K562 (cell line): ENCODE results near the gene MFSD2B. TPM values are rescaled to one million over a fixed set of nuclear protein-coding genes. Genes with fewer than 3 reads are reported as not detected.
A peak's percentile ranks its signal among the peaks of the same experiment; 100 is the strongest.

Experiments
- CCAR2 ChIP-seq: fragments of 200-400 bp; formaldehyde crosslinking; IDR thresholded peaks from 2 replicates; pipeline ENCODE4 v1.6.1; 2017; ENCODE audit warnings: mild to moderate bottlenecking, low read depth, low read length
- MIER1 ChIP-seq: fragments of 450-650 bp; IDR thresholded peaks from 2 replicates; pipeline ENCODE4 v1.6.1; 2016; ENCODE audit warnings: antibody characterized with exemption, mild to moderate bottlenecking, low read depth
- NCOA4 ChIP-seq: fragments of 450-650 bp; IDR thresholded peaks from 2 replicates; pipeline ENCODE4 v1.6.1; 2018; ENCODE audit warnings: mild to moderate bottlenecking; ENCODE audit not compliant: partially characterized antibody
- NCOA6 ChIP-seq: fragments of 450-650 bp; IDR thresholded peaks from 2 replicates; pipeline ENCODE4 v1.6.1; 2017; ENCODE audit warnings: mild to moderate bottlenecking
- NR4A1 ChIP-seq, 2 experiments: fragments of 250-450 bp in 1 of 2; fragments of 450-650 bp in 1 of 2; sonication (Bioruptor Pico) in 1 of 2; IDR thresholded peaks; 2 replicates each; pipeline versions ENCODE4 v1.4.0 to v1.6.1; 2016 to 2020; ENCODE audit warnings: mild to moderate bottlenecking in 2 of 2, missing compliant biosample characterization in 1 of 2, missing genetic modification characterization in 1 of 2, moderate library complexity in 1 of 2
- RBM17 ChIP-seq: fragments of 200-400 bp; formaldehyde crosslinking; IDR thresholded peaks from 2 replicates; pipeline ENCODE4 v1.6.1; 2017; ENCODE audit warnings: low read depth, mild to moderate bottlenecking, low read length, borderline replicate concordance
- ZNF146 ChIP-seq: IDR thresholded peaks from one replicate; pipeline ENCODE4 v1.6.1; 2018; ENCODE audit warnings: missing compliant biosample characterization; ENCODE audit not compliant: unreplicated experiment
- polyA plus RNA-seq, 8 experiments: library from polyadenylated mRNA; depleted of rRNA in 4 of 8; stranded (reverse) in 5 of 8; unstranded in 3 of 8; fragments of >200 nt; fragmentation: Nextera tagmentation in 2 of 8; fragmentation: Illumina TruSeq in 1 of 8; extraction: Ambion mirVana in 2 of 8; extraction: Trizol in 1 of 8; gene quantifications; 2 replicates each; pipeline versions ENCODE4 v1.2.1 to v1.2.3, GENCODE V29; 2011 to 2014; ENCODE audit warnings: inconsistent platforms in 1 of 8, missing spikeins in 1 of 8
- total RNA-seq, 7 experiments: library from RNA; depleted of rRNA in 6 of 7; stranded (reverse); fragments of >200 nt in 6 of 7; fragmentation: Illumina TruSeq in 2 of 7; extraction: Trizol in 2 of 7; gene quantifications; 2 replicates each; pipeline versions ENCODE4 v1.2.1 to v1.2.3, GENCODE V29; 2011 to 2021; ENCODE audit warnings: low replicate concordance in 1 of 7
- TF ChIP-seq, protein P1 (sequence below): sonication (generic); formaldehyde crosslinking; IDR thresholded peaks from 2 replicates; pipeline ENCODE4 v1.8.0; 2022; ENCODE audit warnings: mild to moderate bottlenecking, missing genetic modification reagents, borderline replicate concordance
- TF ChIP-seq, protein P2 (sequence below): fragments of 250-450 bp; sonication (Bioruptor Pico); IDR thresholded peaks from 2 replicates; pipeline ENCODE4 v1.4.0; 2020; ENCODE audit warnings: mild to moderate bottlenecking, moderate library complexity, borderline replicate concordance
- TF ChIP-seq, protein P3 (sequence below): fragments of 450-650 bp; IDR thresholded peaks from 2 replicates; pipeline ENCODE4 v1.6.1; 2014; ENCODE audit warnings: low read depth, mild to moderate bottlenecking, moderate library complexity, borderline replicate concordance
- TF ChIP-seq, protein P4 (sequence below), 2 experiments: fragments of 450-650 bp in 1 of 2; IDR thresholded peaks; 2 replicates each; pipeline ENCODE4 v1.6.1; 2011 to 2017; ENCODE audit warnings: low read depth in 2 of 2, antibody characterized with exemption in 1 of 2, borderline replicate concordance in 1 of 2, low read length in 1 of 2, mild to moderate bottlenecking in 1 of 2, mixed read lengths in 1 of 2; ENCODE audit not compliant: control insufficient read depth in 1 of 2
- TF ChIP-seq, protein P5 (sequence below): fragments of 450-650 bp; IDR thresholded peaks from 2 replicates; pipeline ENCODE4 v1.6.1; 2018; ENCODE audit warnings: mild to moderate bottlenecking, low read depth; ENCODE audit not compliant: partially characterized antibody

The MFSD2B gene
- total and polyA plus RNA-seq, 9 of the 15 experiments (the other 6 are each of a cell fraction or from before 2014, with no cell fraction given) = 2.6 to 10.9 (median 6.8) TPM

DNA sequence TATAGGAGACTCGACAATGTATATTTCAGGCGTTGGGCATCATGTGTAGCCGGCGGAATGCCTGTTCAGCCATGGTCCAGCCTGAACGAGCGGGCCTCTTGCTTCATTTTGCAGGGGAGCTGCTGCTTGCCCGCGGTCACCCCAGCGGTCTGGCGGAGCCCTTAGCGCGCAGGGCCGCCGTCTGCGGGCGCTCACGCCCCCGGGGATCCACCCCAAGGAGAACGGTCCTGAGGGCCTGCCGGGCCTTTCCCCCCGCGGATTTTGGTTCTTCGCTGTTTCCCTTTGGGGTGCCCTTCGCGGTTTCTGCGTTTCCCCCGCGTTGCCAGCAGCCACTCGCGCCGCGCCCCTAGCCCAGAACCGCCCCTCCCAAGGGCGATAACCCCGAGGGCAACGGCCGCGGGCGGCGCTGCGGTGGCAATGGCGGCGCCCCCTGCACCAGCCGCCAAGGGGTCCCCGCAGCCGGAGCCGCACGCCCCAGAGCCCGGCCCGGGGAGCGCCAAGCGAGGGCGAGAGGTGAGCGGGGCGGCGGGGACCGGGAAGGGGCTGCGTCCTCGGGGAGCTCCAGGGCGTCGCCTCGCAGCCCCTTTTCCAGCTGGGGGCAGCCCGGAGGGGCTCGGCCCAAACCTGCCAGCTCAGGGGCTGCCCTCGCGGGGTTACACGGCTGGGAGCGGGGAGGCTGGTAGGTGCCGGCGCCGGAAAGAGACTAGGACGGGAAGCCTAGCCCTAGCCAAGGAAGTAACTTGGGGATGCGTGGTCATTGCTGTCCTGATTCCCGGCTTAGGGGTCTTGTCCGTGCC, at the start of gene MFSD2B (continued):
- TF ChIP-seq, protein P1, sequence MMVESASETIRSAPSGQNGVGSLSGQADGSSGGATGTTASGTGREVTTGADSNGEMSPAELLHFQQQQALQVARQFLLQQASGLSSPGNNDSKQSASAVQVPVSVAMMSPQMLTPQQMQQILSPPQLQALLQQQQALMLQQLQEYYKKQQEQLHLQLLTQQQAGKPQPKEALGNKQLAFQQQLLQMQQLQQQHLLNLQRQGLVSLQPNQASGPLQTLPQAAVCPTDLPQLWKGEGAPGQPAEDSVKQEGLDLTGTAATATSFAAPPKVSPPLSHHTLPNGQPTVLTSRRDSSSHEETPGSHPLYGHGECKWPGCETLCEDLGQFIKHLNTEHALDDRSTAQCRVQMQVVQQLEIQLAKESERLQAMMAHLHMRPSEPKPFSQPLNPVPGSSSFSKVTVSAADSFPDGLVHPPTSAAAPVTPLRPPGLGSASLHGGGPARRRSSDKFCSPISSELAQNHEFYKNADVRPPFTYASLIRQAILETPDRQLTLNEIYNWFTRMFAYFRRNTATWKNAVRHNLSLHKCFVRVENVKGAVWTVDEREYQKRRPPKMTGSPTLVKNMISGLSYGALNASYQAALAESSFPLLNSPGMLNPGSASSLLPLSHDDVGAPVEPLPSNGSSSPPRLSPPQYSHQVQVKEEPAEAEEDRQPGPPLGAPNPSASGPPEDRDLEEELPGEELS (CRISPR knock-in tag) = no peak
- TF ChIP-seq, protein P2, sequence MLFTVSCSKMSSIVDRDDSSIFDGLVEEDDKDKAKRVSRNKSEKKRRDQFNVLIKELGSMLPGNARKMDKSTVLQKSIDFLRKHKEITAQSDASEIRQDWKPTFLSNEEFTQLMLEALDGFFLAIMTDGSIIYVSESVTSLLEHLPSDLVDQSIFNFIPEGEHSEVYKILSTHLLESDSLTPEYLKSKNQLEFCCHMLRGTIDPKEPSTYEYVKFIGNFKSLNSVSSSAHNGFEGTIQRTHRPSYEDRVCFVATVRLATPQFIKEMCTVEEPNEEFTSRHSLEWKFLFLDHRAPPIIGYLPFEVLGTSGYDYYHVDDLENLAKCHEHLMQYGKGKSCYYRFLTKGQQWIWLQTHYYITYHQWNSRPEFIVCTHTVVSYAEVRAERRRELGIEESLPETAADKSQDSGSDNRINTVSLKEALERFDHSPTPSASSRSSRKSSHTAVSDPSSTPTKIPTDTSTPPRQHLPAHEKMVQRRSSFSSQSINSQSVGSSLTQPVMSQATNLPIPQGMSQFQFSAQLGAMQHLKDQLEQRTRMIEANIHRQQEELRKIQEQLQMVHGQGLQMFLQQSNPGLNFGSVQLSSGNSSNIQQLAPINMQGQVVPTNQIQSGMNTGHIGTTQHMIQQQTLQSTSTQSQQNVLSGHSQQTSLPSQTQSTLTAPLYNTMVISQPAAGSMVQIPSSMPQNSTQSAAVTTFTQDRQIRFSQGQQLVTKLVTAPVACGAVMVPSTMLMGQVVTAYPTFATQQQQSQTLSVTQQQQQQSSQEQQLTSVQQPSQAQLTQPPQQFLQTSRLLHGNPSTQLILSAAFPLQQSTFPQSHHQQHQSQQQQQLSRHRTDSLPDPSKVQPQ = no peak
- TF ChIP-seq, protein P3, sequence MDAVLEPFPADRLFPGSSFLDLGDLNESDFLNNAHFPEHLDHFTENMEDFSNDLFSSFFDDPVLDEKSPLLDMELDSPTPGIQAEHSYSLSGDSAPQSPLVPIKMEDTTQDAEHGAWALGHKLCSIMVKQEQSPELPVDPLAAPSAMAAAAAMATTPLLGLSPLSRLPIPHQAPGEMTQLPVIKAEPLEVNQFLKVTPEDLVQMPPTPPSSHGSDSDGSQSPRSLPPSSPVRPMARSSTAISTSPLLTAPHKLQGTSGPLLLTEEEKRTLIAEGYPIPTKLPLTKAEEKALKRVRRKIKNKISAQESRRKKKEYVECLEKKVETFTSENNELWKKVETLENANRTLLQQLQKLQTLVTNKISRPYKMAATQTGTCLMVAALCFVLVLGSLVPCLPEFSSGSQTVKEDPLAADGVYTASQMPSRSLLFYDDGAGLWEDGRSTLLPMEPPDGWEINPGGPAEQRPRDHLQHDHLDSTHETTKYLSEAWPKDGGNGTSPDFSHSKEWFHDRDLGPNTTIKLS = no peak
- TF ChIP-seq ZNF146 (no peak), MIER1 (no peak), CCAR2 (no peak), NCOA6 (no peak), NR4A1 (CRISPR knock-in tag; IDR thresholded peaks at IDR 0.05) (no peak), NR4A1 (tag; IDR thresholded peaks at IDR 0.05) (peak; percentile 63), NCOA4 (no peak), RBM17 (no peak)
- TF ChIP-seq, protein P4, sequence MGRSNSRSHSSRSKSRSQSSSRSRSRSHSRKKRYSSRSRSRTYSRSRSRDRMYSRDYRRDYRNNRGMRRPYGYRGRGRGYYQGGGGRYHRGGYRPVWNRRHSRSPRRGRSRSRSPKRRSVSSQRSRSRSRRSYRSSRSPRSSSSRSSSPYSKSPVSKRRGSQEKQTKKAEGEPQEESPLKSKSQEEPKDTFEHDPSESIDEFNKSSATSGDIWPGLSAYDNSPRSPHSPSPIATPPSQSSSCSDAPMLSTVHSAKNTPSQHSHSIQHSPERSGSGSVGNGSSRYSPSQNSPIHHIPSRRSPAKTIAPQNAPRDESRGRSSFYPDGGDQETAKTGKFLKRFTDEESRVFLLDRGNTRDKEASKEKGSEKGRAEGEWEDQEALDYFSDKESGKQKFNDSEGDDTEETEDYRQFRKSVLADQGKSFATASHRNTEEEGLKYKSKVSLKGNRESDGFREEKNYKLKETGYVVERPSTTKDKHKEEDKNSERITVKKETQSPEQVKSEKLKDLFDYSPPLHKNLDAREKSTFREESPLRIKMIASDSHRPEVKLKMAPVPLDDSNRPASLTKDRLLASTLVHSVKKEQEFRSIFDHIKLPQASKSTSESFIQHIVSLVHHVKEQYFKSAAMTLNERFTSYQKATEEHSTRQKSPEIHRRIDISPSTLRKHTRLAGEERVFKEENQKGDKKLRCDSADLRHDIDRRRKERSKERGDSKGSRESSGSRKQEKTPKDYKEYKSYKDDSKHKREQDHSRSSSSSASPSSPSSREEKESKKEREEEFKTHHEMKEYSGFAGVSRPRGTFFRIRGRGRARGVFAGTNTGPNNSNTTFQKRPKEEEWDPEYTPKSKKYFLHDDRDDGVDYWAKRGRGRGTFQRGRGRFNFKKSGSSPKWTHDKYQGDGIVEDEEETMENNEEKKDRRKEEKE (IDR thresholded peaks at IDR 0.05; ENCODE audit: borderline replicate concordance in 1 of 2, control insufficient read depth in 1 of 2, low read depth in 2 of 2, low read length in 1 of 2) = no peak
- TF ChIP-seq, protein P5, sequence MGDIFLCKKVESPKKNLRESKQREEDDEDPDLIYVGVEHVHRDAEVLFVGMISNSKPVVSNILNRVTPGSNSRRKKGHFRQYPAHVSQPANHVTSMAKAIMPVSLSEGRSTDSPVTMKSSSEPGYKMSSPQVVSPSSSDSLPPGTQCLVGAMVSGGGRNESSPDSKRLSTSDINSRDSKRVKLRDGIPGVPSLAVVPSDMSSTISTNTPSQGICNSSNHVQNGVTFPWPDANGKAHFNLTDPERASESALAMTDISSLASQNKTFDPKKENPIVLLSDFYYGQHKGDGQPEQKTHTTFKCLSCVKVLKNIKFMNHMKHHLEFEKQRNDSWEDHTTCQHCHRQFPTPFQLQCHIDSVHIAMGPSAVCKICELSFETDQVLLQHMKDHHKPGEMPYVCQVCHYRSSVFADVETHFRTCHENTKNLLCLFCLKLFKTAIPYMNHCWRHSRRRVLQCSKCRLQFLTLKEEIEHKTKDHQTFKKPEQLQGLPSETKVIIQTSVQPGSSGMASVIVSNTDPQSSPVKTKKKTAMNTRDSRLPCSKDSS = no peak
